ENCODE results near the gene RRBP1.
A peak's percentile ranks its signal among the peaks of the same experiment; 100 is the strongest.

Gene RRBP1

GRCh38 chr20:17635332-17636244 is 46.5 kb downstream of the RRBP1 start:
- no peak overlapping the region for H3K27ac ChIP-seq (ENCODE audit: low read length)
- no peak overlapping the region for H3K9ac ChIP-seq (ENCODE audit: low read length)
- H3K9me3 ChIP-seq (ENCODE audit: insufficient read depth, low read length), result no peaks in the 10 kb centered on the region
- peaks cover 5% of the 10 kb centered on the region; the same call in 1 of the 2 replicates for H4K20me1 ChIP-seq (ENCODE audit: insufficient read depth, low read length)
- H3K4me1 ChIP-seq (ENCODE audit: low read length), result peaks cover 23% of the 10 kb centered on the region
- TF ChIP-seq, protein P1, sequence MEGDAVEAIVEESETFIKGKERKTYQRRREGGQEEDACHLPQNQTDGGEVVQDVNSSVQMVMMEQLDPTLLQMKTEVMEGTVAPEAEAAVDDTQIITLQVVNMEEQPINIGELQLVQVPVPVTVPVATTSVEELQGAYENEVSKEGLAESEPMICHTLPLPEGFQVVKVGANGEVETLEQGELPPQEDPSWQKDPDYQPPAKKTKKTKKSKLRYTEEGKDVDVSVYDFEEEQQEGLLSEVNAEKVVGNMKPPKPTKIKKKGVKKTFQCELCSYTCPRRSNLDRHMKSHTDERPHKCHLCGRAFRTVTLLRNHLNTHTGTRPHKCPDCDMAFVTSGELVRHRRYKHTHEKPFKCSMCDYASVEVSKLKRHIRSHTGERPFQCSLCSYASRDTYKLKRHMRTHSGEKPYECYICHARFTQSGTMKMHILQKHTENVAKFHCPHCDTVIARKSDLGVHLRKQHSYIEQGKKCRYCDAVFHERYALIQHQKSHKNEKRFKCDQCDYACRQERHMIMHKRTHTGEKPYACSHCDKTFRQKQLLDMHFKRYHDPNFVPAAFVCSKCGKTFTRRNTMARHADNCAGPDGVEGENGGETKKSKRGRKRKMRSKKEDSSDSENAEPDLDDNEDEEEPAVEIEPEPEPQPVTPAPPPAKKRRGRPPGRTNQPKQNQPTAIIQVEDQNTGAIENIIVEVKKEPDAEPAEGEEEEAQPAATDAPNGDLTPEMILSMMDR (IDR thresholded peaks at IDR 0.05; ENCODE audit: low read depth, low read length), result no peak
- TF ChIP-seq EZH2phosphoT487 (IDR thresholded peaks at IDR 0.05; ENCODE audit: low read depth), result no peak
- no peak overlapping the region for H3K4me3 ChIP-seq (ENCODE audit: low read length)
- H3K36me3 ChIP-seq (replicated peaks; ENCODE audit: low read depth, low read length), result peaks cover 4% of the 10 kb centered on the region
- H3K79me2 ChIP-seq (ENCODE audit: low read length), result no peaks in the 10 kb centered on the region
- no peaks in the 10 kb centered on the region for H3K27me3 ChIP-seq (ENCODE audit: low read depth, low read length)
- H2AFZ ChIP-seq (ENCODE audit: low read depth, low read length), result no peak overlapping the region
- H3K4me2 ChIP-seq (ENCODE audit: low read length), result peak overlapping the region; percentile 57

DNA sequence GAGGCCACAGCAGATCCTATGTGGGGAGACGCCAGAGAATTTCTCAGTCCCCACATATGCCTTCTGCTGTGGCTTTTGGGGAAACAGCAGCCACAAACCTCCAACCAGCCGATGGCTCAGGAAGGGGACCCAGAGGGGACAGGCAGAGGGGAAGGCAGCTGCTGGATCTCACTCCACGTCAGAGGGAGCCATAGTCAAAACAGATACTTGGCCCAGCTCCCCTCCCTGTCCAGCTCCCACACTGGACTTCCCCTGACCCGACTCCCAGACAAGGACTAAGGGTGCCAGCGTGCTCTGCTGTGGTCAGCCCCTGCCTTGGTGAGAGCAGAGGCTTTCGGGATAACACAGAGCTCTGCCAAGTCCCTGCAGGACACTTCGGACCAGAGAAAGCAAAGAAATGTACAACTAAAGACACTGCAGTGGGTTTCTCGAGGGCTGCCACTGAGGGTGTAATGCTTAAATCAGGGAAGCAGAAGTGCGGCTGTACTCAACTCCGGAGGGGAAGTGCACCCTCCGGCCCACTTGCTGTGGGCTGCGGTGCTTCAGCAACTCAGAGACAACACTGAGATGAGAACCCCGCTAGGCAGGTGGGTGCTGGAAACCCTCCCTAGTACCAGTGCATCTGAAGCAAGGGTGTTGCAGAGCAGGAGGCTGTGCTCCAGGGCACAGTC is 47.2 kb downstream of the RRBP1 start:
- Histone ChIP-seq H3K27me3 (ENCODE audit: low read depth, low read length) (no peaks in the 10 kb centered on the region), H3K4me2 (ENCODE audit: low read length) (peak overlapping the region; percentile 57), H4K20me1 (ENCODE audit: insufficient read depth, low read length) (peaks cover 8% of the 10 kb centered on the region; the same call in 1 of the 2 replicates), H3K4me3 (ENCODE audit: low read length) (no peak overlapping the region; the same call in 1 of the 2 replicates), H3K36me3 (replicated peaks; ENCODE audit: low read depth, low read length) (peaks cover 6% of the 10 kb centered on the region), H2AFZ (ENCODE audit: low read depth, low read length) (no peak overlapping the region), H3K4me1 (ENCODE audit: low read length) (peaks cover 28% of the 10 kb centered on the region), H3K79me2 (ENCODE audit: low read length) (no peaks in the 10 kb centered on the region), H3K27ac (ENCODE audit: low read length) (no peak overlapping the region), H3K9me3 (ENCODE audit: insufficient read depth, low read length) (no peaks in the 10 kb centered on the region), H3K9ac (ENCODE audit: low read length) (no peak overlapping the region)
- no peak for TF ChIP-seq EZH2phosphoT487 (IDR thresholded peaks at IDR 0.05; ENCODE audit: low read depth)
- TF ChIP-seq, protein P1 (IDR thresholded peaks at IDR 0.05; ENCODE audit: low read depth, low read length), result no peak

DNA sequence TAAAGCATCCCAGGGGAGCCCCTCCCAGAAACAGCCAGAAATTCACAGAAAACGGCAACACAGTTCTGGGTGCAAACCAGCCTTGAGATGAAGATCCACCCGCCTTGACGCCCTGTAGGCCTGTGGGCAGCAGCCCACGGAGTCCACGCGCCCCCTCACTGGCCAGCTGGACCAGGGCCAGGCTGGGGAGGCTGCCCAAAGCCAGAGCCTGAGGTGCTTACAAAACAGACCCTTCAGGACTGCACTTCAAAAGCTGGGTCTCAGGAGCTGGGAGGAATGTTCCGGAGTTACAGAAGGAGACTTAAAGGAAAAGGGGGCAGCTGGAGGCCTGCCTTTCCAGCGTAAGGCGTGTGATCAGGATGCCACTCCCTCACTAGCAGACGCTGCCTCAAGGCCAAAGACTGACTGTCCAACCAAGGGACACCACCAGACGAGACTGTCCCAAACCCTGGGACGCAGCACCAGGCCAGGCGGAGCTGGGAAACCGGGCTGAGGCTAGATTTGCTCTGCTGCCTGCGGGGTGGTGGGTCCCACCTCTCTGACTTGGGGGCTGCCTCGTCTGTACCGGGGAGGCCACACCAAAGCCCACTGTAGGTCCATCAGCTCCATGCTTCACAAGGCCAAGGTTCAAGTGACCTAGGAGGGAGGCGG is 48.1 kb downstream of the RRBP1 start:
- peaks cover 8% of the 10 kb centered on the region; the same call in 1 of the 2 replicates for H4K20me1 ChIP-seq (ENCODE audit: insufficient read depth, low read length)

More for the DNA sequence above, 48.1 kb downstream of the RRBP1 start:
- no peak overlapping the region for H3K9ac ChIP-seq (ENCODE audit: low read length)
- H3K4me1 ChIP-seq (ENCODE audit: low read length), result peaks cover 28% of the 10 kb centered on the region
- H3K27ac ChIP-seq (ENCODE audit: low read length), result no peak overlapping the region
- H3K79me2 ChIP-seq (ENCODE audit: low read length), result no peaks in the 10 kb centered on the region
- TF ChIP-seq EZH2phosphoT487 (IDR thresholded peaks at IDR 0.05; ENCODE audit: low read depth), result no peak
- TF ChIP-seq, protein P1 (IDR thresholded peaks at IDR 0.05; ENCODE audit: low read depth, low read length), result no peak
- peaks cover 6% of the 10 kb centered on the region for H3K36me3 ChIP-seq (replicated peaks; ENCODE audit: low read depth, low read length)
- no peak overlapping the region for H3K4me2 ChIP-seq (ENCODE audit: low read length)
- H3K4me3 ChIP-seq (ENCODE audit: low read length), result no peak overlapping the region
- H3K27me3 ChIP-seq (ENCODE audit: low read depth, low read length), result no peaks in the 10 kb centered on the region
- no peak overlapping the region for H2AFZ ChIP-seq (ENCODE audit: low read depth, low read length)
- H3K9me3 ChIP-seq (ENCODE audit: insufficient read depth, low read length), result no peaks in the 10 kb centered on the region

All from OCI-LY3 (cell line).